H1 (cell line): Measurements from ENCODE around the gene ZNF8. TPM values are rescaled to one million over a fixed set of nuclear protein-coding genes. Genes with fewer than 3 reads are reported as not detected.

Source experiments
- CBX5 ChIP-seq: fragments of 300-800, 300-1000 bp; sonication (generic); IDR thresholded peaks from 2 replicates; pipeline ENCODE4 v1.7.1; 2016; ENCODE audit warnings: antibody characterized with exemption, low read length, low read depth
- CHD1 ChIP-seq: IDR thresholded peaks from 2 replicates; pipeline ENCODE4 v1.6.1; 2012; ENCODE audit warnings: low read depth, low read length, improper control_type of control experiment
- CHD2 ChIP-seq: IDR thresholded peaks from 2 replicates; pipeline ENCODE4 v1.6.1; 2012; ENCODE audit warnings: low read length, improper control_type of control experiment
- EGR1 ChIP-seq: IDR thresholded peaks from 2 replicates; pipeline ENCODE4 v1.6.1; 2011; ENCODE audit warnings: low read depth, low read length, borderline replicate concordance
- FOSL1 ChIP-seq: IDR thresholded peaks from 2 replicates; pipeline ENCODE4 v1.6.1; 2011; ENCODE audit warnings: mild to moderate bottlenecking, low read depth, low read length, moderate library complexity; ENCODE audit not compliant: insufficient read depth
- GTF2F1 ChIP-seq: IDR thresholded peaks from 2 replicates; pipeline ENCODE4 v1.6.1; 2012; ENCODE audit warnings: low read depth, low read length, improper control_type of control experiment, borderline replicate concordance
- JUN ChIP-seq: IDR thresholded peaks from 2 replicates; pipeline ENCODE4 v1.6.1; 2011; ENCODE audit warnings: low read depth, mild to moderate bottlenecking, improper control_type of control experiment, low read length
- NANOG ChIP-seq: IDR thresholded peaks from 2 replicates; pipeline ENCODE4 v1.6.1; 2011; ENCODE audit warnings: low read length, low read depth, mild to moderate bottlenecking, inconsistent platforms; ENCODE audit not compliant: insufficient read depth, poor library complexity, severe bottlenecking
- POU5F1 ChIP-seq: IDR thresholded peaks from 2 replicates; pipeline ENCODE4 v1.6.1; 2011; ENCODE audit warnings: low read depth, mild to moderate bottlenecking, low read length, moderate library complexity
- RBBP5 ChIP-seq: IDR thresholded peaks from 2 replicates; pipeline ENCODE4 v1.7.1; 2012; ENCODE audit warnings: low read depth, mild to moderate bottlenecking, inconsistent platforms, low read length, moderate library complexity, borderline replicate concordance
- RFX5 ChIP-seq: IDR thresholded peaks from 2 replicates; pipeline ENCODE4 v1.6.1; 2011; ENCODE audit warnings: low read depth, low read length, improper control_type of control experiment, borderline replicate concordance
- SAP30 ChIP-seq: fragments of 300-600 bp; sonication (generic); IDR thresholded peaks from 2 replicates; pipeline ENCODE4 v1.7.1; 2012; ENCODE audit warnings: low read length, moderate library complexity, mild to moderate bottlenecking, inconsistent platforms; ENCODE audit not compliant: insufficient read depth, insufficient replicate concordance
- TAF7 ChIP-seq: optimal IDR thresholded peaks from 2 replicates; pipeline ENCODE3; 2011; ENCODE audit warnings: low read depth, mild to moderate bottlenecking, inconsistent platforms, low read length, moderate library complexity, borderline replicate concordance
- TCF12 ChIP-seq: IDR thresholded peaks from 2 replicates; pipeline ENCODE4 v1.6.1; 2011; ENCODE audit warnings: low read depth, mild to moderate bottlenecking, low read length
- TEAD4 ChIP-seq: IDR thresholded peaks from 2 replicates; pipeline ENCODE4 v1.6.1; 2012; ENCODE audit warnings: low read depth, low read length, inconsistent platforms, mixed read lengths
- YY1 ChIP-seq: IDR thresholded peaks from 2 replicates; pipeline ENCODE4 v1.6.1; 2011; ENCODE audit warnings: low read depth, mild to moderate bottlenecking, low read length
- ZNF274 ChIP-seq: IDR thresholded peaks from 2 replicates; pipeline ENCODE4 v1.7.0; 2012; ENCODE audit warnings: low read length, borderline replicate concordance; ENCODE audit errors: extremely low read depth
- polyA plus RNA-seq, 7 experiments: library from polyadenylated mRNA; depleted of rRNA in 3 of 7; stranded (reverse) in 5 of 7; unstranded in 2 of 7; fragments of >200 nt in 5 of 7; fragments of 200-250 nt in 2 of 7; gene quantifications; 1 replicate in 5 of 7; 2 replicates in 1 of 7; 4 replicates in 1 of 7; pipeline versions ENCODE4 v1.2.1 to v1.2.3, GENCODE V29; 2011 to 2013; ENCODE audit warnings: missing spikeins in 2 of 7, mixed read lengths in 2 of 7
- total RNA-seq: library from RNA; stranded (reverse); fragmentation: NEBNext Ultra II Directional; extraction: Animal tissue kit (Norgen Biotek cat#: 25700); gene quantifications from 2 replicates; pipeline ENCODE4 v1.2.1, GENCODE V29; 2021
- TF ChIP-seq, protein P1 (sequence below): IDR thresholded peaks from 2 replicates; pipeline ENCODE4 v1.6.1; 2011; ENCODE audit warnings: low read depth, mild to moderate bottlenecking, low read length; ENCODE audit not compliant: insufficient read depth

Gene ZNF8
- total and polyA plus RNA-seq, 2 of the 8 experiments (the other 6 are each of a cell fraction or from before 2014, with no cell fraction given): 9.2 to 21.5 TPM

DNA sequence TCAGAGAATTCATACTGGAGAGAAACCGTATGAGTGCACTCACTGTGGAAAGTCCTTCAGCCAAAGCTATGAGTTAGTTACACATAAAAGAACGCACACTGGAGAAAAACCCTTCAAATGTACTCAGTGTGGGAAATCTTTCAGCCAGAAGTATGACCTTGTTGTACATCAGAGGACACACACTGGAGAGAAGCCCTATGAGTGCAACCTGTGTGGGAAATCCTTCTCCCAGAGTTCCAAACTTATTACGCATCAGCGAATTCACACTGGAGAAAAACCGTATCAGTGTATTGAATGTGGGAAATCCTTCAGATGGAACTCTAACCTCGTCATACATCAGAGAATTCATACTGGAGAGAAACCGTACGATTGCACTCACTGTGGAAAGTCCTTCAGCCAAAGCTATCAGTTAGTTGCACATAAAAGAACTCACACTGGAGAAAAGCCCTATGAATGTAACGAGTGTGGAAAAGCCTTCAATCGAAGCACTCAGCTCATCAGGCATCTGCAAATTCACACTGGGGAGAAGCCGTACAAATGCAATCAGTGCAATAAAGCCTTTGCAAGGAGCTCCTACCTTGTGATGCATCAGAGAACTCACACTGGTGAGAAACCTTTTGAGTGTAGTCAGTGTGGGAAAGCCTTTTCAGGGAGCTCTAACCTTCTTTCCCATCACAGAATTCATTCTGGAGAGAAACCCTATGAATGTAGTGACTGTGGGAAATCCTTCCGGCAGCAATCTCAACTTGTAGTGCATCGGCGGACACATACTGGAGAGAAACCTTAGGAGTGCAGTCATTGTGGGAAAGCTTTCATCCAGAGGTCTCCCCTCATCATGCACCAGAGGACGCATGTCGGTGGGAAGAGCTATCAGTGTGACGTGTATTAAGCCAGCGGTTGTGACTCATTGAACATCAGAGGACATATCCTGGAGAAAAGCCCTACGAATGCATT lies 16.5 kb upstream of the ZNF8 start (continued):
- TF ChIP-seq TEAD4 (no peak), NANOG (no peak), SAP30 (no peak), ZNF274 (peak; percentile 93), RBBP5 (no peak), JUN (no peak), POU5F1 (no peak), CHD1 (no peak), YY1 (no peak), EGR1 (no peak), CBX5 (peak; percentile 66; the same call in 1 of the 2 replicates), GTF2F1 (peak; percentile 73), TAF7 (no peak), FOSL1 (no peak), RFX5 (no peak), TCF12 (peak; percentile 55; the same call in 1 of the 2 replicates), CHD2 (0 out of 2 replicates have a peak, but pooled peaks have one; percentile 6)
- TF ChIP-seq, protein P1, sequence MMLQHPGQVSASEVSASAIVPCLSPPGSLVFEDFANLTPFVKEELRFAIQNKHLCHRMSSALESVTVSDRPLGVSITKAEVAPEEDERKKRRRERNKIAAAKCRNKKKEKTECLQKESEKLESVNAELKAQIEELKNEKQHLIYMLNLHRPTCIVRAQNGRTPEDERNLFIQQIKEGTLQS: no peak
- TF ChIP-seq, all 59 proteins: peak for 6
